ENCODE measurements around the gene TCF4. TPM values are rescaled to one million over a fixed set of nuclear protein-coding genes. Genes with fewer than 3 reads are reported as not detected.

Gene TCF4
- total RNA-seq, 1 experiment from 2014 or later = 0.42 TPM

DNA sequence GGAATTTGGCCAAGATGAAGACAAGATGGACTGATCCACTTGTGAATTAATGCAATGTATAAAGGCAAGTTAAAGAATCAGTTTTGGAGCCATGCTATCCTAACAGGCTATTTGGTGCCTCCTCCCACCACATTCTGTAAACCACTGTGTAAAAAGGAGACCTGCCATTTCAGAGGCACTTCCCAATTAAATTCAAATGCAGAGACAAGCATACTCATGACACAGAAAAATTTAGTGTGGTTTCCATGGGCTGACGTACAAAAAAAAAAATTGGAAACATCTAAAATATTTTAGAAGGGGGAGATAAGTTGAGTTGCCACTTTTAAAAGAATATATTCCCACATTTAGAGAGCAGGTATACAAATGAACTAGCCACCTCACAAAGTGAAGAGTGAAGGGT is 112.1 kb downstream of the TCF4 start:
- intact Hi-C loops (cut with micrococcal nuclease) = no loop called here

More for the DNA sequence above, 112.1 kb downstream of the TCF4 start:
- H3K27me3 ChIP-seq (ENCODE audit: insufficient read depth, low read length) = no peaks in the 10 kb centered on the region
- ATAC-seq (no peak), DNase-seq (ENCODE audit: low read depth, low spot score) (no peak)
- H3K9ac ChIP-seq (ENCODE audit: low read length) = no peak overlapping the region
- H3K4me1 ChIP-seq (ENCODE audit: control insufficient read depth in 1 of 2, insufficient read depth in 2 of 2, low read length in 2 of 2) = no peaks in the 10 kb centered on the region
- RAD21 ChIA-PET (ENCODE audit: low non-redundant PET in 1 of 2, low total read pairs in 2 of 2, uncharacterized antibody in 2 of 2, unreplicated experiment in 2 of 2) = no interaction called here
- H3K9me2 ChIP-seq (ENCODE audit: insufficient read depth) = no peaks in the 10 kb centered on the region
- TF ChIP-seq SP1 (IDR thresholded peaks at IDR 0.05; ENCODE audit: low read depth) (no peak), POLR2A (IDR thresholded peaks at IDR 0.05; ENCODE audit: borderline replicate concordance, extremely low read depth, insufficient read depth, insufficient read length) (no peak), YY1 (IDR thresholded peaks at IDR 0.05; ENCODE audit: extremely low read depth, insufficient replicate concordance, low read depth, low read length) (no peak), JUND (IDR thresholded peaks at IDR 0.05) (no peak), EZH2phosphoT487 (IDR thresholded peaks at IDR 0.05; ENCODE audit: borderline replicate concordance) (no peak), CBX3 (IDR thresholded peaks at IDR 0.05; ENCODE audit: low read depth) (no peak), ZFX (IDR thresholded peaks at IDR 0.05) (no peak), POLR2AphosphoS5 (IDR thresholded peaks at IDR 0.05; ENCODE audit: low read depth, low read length) (no peak), EZH2 (IDR thresholded peaks at IDR 0.05) (no peak), RAD21 (IDR thresholded peaks at IDR 0.05; ENCODE audit: low read depth) (no peak), TCF7L2 (IDR thresholded peaks at IDR 0.05; ENCODE audit: borderline replicate concordance, extremely low read depth, insufficient read depth, insufficient read length) (no peak), SRF (IDR thresholded peaks at IDR 0.05; ENCODE audit: low read depth) (no peak), CEBPB (IDR thresholded peaks at IDR 0.05; ENCODE audit: low read depth) (no peak), EGR1 (IDR thresholded peaks at IDR 0.05; ENCODE audit: low read depth) (no peak), SIN3A (IDR thresholded peaks at IDR 0.05; ENCODE audit: low read depth) (no peak)
- TF ChIP-seq, protein P1, sequence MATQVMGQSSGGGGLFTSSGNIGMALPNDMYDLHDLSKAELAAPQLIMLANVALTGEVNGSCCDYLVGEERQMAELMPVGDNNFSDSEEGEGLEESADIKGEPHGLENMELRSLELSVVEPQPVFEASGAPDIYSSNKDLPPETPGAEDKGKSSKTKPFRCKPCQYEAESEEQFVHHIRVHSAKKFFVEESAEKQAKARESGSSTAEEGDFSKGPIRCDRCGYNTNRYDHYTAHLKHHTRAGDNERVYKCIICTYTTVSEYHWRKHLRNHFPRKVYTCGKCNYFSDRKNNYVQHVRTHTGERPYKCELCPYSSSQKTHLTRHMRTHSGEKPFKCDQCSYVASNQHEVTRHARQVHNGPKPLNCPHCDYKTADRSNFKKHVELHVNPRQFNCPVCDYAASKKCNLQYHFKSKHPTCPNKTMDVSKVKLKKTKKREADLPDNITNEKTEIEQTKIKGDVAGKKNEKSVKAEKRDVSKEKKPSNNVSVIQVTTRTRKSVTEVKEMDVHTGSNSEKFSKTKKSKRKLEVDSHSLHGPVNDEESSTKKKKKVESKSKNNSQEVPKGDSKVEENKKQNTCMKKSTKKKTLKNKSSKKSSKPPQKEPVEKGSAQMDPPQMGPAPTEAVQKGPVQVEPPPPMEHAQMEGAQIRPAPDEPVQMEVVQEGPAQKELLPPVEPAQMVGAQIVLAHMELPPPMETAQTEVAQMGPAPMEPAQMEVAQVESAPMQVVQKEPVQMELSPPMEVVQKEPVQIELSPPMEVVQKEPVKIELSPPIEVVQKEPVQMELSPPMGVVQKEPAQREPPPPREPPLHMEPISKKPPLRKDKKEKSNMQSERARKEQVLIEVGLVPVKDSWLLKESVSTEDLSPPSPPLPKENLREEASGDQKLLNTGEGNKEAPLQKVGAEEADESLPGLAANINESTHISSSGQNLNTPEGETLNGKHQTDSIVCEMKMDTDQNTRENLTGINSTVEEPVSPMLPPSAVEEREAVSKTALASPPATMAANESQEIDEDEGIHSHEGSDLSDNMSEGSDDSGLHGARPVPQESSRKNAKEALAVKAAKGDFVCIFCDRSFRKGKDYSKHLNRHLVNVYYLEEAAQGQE (IDR thresholded peaks at IDR 0.05; ENCODE audit: low read depth) = no peak
- TF ChIP-seq, protein P2, sequence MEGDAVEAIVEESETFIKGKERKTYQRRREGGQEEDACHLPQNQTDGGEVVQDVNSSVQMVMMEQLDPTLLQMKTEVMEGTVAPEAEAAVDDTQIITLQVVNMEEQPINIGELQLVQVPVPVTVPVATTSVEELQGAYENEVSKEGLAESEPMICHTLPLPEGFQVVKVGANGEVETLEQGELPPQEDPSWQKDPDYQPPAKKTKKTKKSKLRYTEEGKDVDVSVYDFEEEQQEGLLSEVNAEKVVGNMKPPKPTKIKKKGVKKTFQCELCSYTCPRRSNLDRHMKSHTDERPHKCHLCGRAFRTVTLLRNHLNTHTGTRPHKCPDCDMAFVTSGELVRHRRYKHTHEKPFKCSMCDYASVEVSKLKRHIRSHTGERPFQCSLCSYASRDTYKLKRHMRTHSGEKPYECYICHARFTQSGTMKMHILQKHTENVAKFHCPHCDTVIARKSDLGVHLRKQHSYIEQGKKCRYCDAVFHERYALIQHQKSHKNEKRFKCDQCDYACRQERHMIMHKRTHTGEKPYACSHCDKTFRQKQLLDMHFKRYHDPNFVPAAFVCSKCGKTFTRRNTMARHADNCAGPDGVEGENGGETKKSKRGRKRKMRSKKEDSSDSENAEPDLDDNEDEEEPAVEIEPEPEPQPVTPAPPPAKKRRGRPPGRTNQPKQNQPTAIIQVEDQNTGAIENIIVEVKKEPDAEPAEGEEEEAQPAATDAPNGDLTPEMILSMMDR (IDR thresholded peaks at IDR 0.05 in 2 of 3, conservative IDR thresholded peaks at IDR 0.05 in 1 of 3; ENCODE audit: borderline replicate concordance in 1 of 3, insufficient read depth in 1 of 3, low read depth in 2 of 3, low read length in 2 of 3) = no peak
- TF ChIP-seq, protein P3, sequence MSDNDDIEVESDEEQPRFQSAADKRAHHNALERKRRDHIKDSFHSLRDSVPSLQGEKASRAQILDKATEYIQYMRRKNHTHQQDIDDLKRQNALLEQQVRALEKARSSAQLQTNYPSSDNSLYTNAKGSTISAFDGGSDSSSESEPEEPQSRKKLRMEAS (IDR thresholded peaks at IDR 0.05) = no peak
- TF ChIP-seq, protein P4, sequence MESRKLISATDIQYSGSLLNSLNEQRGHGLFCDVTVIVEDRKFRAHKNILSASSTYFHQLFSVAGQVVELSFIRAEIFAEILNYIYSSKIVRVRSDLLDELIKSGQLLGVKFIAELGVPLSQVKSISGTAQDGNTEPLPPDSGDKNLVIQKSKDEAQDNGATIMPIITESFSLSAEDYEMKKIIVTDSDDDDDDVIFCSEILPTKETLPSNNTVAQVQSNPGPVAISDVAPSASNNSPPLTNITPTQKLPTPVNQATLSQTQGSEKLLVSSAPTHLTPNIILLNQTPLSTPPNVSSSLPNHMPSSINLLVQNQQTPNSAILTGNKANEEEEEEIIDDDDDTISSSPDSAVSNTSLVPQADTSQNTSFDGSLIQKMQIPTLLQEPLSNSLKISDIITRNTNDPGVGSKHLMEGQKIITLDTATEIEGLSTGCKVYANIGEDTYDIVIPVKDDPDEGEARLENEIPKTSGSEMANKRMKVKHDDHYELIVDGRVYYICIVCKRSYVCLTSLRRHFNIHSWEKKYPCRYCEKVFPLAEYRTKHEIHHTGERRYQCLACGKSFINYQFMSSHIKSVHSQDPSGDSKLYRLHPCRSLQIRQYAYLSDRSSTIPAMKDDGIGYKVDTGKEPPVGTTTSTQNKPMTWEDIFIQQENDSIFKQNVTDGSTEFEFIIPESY (IDR thresholded peaks at IDR 0.05; ENCODE audit: extremely low read depth, insufficient replicate concordance, low read length) = no peak
- TF ChIP-seq, protein P5, sequence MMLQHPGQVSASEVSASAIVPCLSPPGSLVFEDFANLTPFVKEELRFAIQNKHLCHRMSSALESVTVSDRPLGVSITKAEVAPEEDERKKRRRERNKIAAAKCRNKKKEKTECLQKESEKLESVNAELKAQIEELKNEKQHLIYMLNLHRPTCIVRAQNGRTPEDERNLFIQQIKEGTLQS (IDR thresholded peaks at IDR 0.05) = no peak
- H3K4me3 ChIP-seq (replicated peaks in 1 of 2; ENCODE audit: low read depth in 1 of 2, low read length in 2 of 2) = no peak overlapping the region
- CTCF ChIA-PET = no interaction called here
- no peak overlapping the region for H2AFZ ChIP-seq (ENCODE audit: low read depth, low read length, poor library complexity, severe bottlenecking)
- H3K9me3 ChIP-seq (ENCODE audit: control insufficient read depth in 1 of 2, insufficient read depth in 1 of 2, low read depth in 1 of 2, low read length in 2 of 2) = no peaks in the 10 kb centered on the region; a peak in 2 of 4 replicates
- POLR2A ChIA-PET = no interaction called here
- no peak overlapping the region for H3K27ac ChIP-seq (ENCODE audit: low read depth, low read length)
- no peaks in the 10 kb centered on the region for H3K79me2 ChIP-seq (ENCODE audit: insufficient read depth, low read length)
- no peak overlapping the region for H3K4me2 ChIP-seq (ENCODE audit: low read length)
- H4K20me1 ChIP-seq (ENCODE audit: insufficient read depth) = no peaks in the 10 kb centered on the region
- no TSS peak for BruUV-seq (replicated peaks)
- no peaks in the 10 kb centered on the region for H3K36me3 ChIP-seq (ENCODE audit: control insufficient read depth in 1 of 2, insufficient read depth in 2 of 2, low read length in 2 of 2)
